Superior temporal gyrus (tissue), 1 donor: ENCODE measurements around the gene ZNF141.
"Not testable (repeated sequence)": the region's sequence is repeated elsewhere in the genome, so short reads cannot be mapped to it uniquely, and the experiment has no call there.

Experiments
- DNase-seq: peaks from one replicate; pipeline ENCODE4 v3.0.0-alpha.2; 2016; ENCODE audit errors: extremely low spot score

Gene ZNF141

GRCh38 chr4:385934-386707 is 48.5 kb downstream of the ZNF141 start:
- no peak for DNase-seq

GRCh38 chr4:386708-387105 is 49.1 kb downstream of the ZNF141 start:
- DNase-seq = no peak

GRCh38 chr4:404006-404405 is 66.4 kb downstream of the ZNF141 start:
- no peak for DNase-seq

- not testable (repeated sequence) for DNase-seq
Observed at GRCh38 chr4:408321-408720, 70.7 kb downstream of the ZNF141 start.

- no peak for DNase-seq
Observed at GRCh38 chr4:422587-422986, 85.0 kb downstream of the ZNF141 start.
